ENCODE data around the gene AIFM1.
A peak's percentile ranks its signal among the peaks of the same experiment; 100 is the strongest.

Gene AIFM1

GRCh38 chrX:130090364-130090763 is 75.3 kb downstream of the AIFM1 start:
- no peak for DNase-seq

- DNase-seq, result no peak
Observed at GRCh38 chrX:130086447-130087206, 79.0 kb downstream of the AIFM1 start.

- DNase-seq, result no peak
Observed at GRCh38 chrX:130085551-130086446, 79.8 kb downstream of the AIFM1 start.

GRCh38 chrX:130084631-130085237 is 80.9 kb downstream of the AIFM1 start:
- DNase-seq, result no peak

GRCh38 chrX:130083656-130084382 is 81.8 kb downstream of the AIFM1 start:
- DNase-seq, result no peak

GRCh38 chrX:130083107-130083490 is 82.5 kb downstream of the AIFM1 start:
- DNase-seq, result no peak

GRCh38 chrX:130082244-130083106 is 83.2 kb downstream of the AIFM1 start:
- no peak for DNase-seq

GRCh38 chrX:130081421-130082045 is 84.1 kb downstream of the AIFM1 start:
- no peak for DNase-seq

- DNase-seq, result no peak
Observed at GRCh38 chrX:130080791-130081367, 84.8 kb downstream of the AIFM1 start.

- peak; percentile 57 to 75 for DNase-seq
Observed at GRCh38 chrX:130079824-130080406, 85.7 kb downstream of the AIFM1 start.
